Endodermal cell (in vitro differentiated cells): Measurements from ENCODE around the gene MLH3. TPM values are rescaled to one million over a fixed set of nuclear protein-coding genes. Genes with fewer than 3 reads are reported as not detected.

Source experiments
- DNase-seq: peaks from one replicate; pipeline ENCODE4 v3.0.0-alpha.2; 2017
- H3K27ac ChIP-seq: 2 replicates; pipeline ENCODE4 v1.5.1; 2013; ENCODE audit warnings: mild to moderate bottlenecking, low read depth, low read length, moderate library complexity
- H3K27me3 ChIP-seq: 2 replicates; pipeline ENCODE4 v1.6.1; 2013; ENCODE audit warnings: mild to moderate bottlenecking, low read length, moderate library complexity; ENCODE audit not compliant: insufficient read depth, control insufficient read depth, poor library complexity, severe bottlenecking
- H3K36me3 ChIP-seq: 2 replicates; pipeline ENCODE4 v1.7.0; 2013; ENCODE audit warnings: mild to moderate bottlenecking, low read length, moderate library complexity; ENCODE audit not compliant: control insufficient read depth, insufficient read depth
- H3K4me1 ChIP-seq: one replicate; pipeline ENCODE4 v1.7.0; 2013; ENCODE audit warnings: low read length; ENCODE audit not compliant: control insufficient read depth, insufficient read depth
- H3K4me3 ChIP-seq: 2 replicates; pipeline ENCODE4 v1.5.1; 2013; ENCODE audit warnings: mild to moderate bottlenecking, low read length, moderate library complexity
- H3K9ac ChIP-seq: 2 replicates; pipeline ENCODE4 v1.6.1; 2013; ENCODE audit warnings: mild to moderate bottlenecking, low read length, moderate library complexity; ENCODE audit not compliant: poor library complexity, severe bottlenecking; ENCODE audit errors: extremely low read depth
- H3K9me3 ChIP-seq: 2 replicates; pipeline ENCODE4 v1.6.1; 2013; ENCODE audit warnings: mild to moderate bottlenecking, low read length, moderate library complexity; ENCODE audit not compliant: control insufficient read depth
- H3K27ac Mint-ChIP-seq: 2 replicates; pipeline ENCODE4 v1.8.0; 2020; ENCODE audit warnings: mixed read lengths
- H3K27me3 Mint-ChIP-seq: 2 replicates; pipeline ENCODE4 v1.8.0; 2021; ENCODE audit warnings: mild to moderate bottlenecking, mixed read lengths; ENCODE audit not compliant: insufficient read depth
- H3K36me3 Mint-ChIP-seq: 2 replicates; pipeline ENCODE4 v1.8.0; 2020; ENCODE audit warnings: low read depth, mixed read lengths
- H3K4me1 Mint-ChIP-seq: 2 replicates; pipeline ENCODE4 v1.8.0; 2020; ENCODE audit warnings: mixed read lengths
- H3K4me3 Mint-ChIP-seq: 2 replicates; pipeline ENCODE4 v1.8.0; 2020; ENCODE audit warnings: mild to moderate bottlenecking, moderate library complexity, mixed read lengths
- H3K9me3 Mint-ChIP-seq: 2 replicates; pipeline ENCODE4 v1.8.0; 2020; ENCODE audit warnings: mild to moderate bottlenecking, mixed read lengths
- WGBS, 2 experiments: methylation state at CpG; one replicate each; pipeline versions ENCODE4 v1.1.5 to v1.1.7; 2013; ENCODE audit warnings: missing lambda C conversion rate in 2 of 2, mixed read lengths in 1 of 2; ENCODE audit not compliant: insufficient coverage in 1 of 2, insufficient read length in 1 of 2; 5-methylcytosine and 5-hydroxymethylcytosine counted together
- total RNA-seq, 2 donors: library from RNA; stranded (reverse); fragmentation: NEBNext Ultra II Directional in 1 of 2; extraction: Animal tissue kit (Norgen Biotek cat#: 25700) in 1 of 2; gene quantifications; 2 replicates in 1 of 2; 3 replicates in 1 of 2; pipeline ENCODE4 v1.2.1, GENCODE V29; 2021
- TF ChIP-seq, protein P1 (sequence below): fragments of 200-600 bp; sonication (generic); conservative IDR thresholded peaks from 2 replicates; pipeline ENCODE4 v1.5.0; 2021; ENCODE audit warnings: antibody characterized with exemption, mild to moderate bottlenecking

MLH3 gene
- total RNA-seq, 2 donors from 2014 or later: 18.7 to 34.6 TPM

DNA sequence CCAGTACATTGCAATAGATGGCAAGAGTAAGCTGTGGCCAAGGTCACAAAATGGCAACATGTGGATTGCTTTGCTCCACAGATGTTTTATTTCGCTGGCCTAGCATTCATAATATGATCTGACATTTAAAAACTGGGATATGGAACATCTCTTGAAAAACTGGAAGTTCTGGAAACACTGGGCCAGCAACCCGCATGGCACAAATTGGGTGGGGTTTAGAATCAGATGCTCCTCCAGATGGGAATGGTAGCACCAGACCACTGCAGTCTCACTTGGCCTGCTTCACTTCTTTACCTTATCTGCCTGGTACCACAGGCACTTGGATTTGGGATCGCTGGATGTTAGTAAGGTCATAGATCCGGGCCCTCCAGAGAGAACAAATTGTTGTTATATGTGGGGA is 28.3 kb upstream of the MLH3 start:
- no peak overlapping the region for H3K4me3 ChIP-seq
- Mint-ChIP-seq H3K9me3 (no peaks in the 10 kb centered on the region), H3K4me3 (no peak overlapping the region), H3K27ac (no peak overlapping the region), H3K36me3 (peaks cover 15% of the 10 kb centered on the region), H3K27me3 (no peaks in the 10 kb centered on the region), H3K4me1 (no peaks in the 10 kb centered on the region)
- no peak overlapping the region for H3K9ac ChIP-seq
- TF ChIP-seq, protein P1, sequence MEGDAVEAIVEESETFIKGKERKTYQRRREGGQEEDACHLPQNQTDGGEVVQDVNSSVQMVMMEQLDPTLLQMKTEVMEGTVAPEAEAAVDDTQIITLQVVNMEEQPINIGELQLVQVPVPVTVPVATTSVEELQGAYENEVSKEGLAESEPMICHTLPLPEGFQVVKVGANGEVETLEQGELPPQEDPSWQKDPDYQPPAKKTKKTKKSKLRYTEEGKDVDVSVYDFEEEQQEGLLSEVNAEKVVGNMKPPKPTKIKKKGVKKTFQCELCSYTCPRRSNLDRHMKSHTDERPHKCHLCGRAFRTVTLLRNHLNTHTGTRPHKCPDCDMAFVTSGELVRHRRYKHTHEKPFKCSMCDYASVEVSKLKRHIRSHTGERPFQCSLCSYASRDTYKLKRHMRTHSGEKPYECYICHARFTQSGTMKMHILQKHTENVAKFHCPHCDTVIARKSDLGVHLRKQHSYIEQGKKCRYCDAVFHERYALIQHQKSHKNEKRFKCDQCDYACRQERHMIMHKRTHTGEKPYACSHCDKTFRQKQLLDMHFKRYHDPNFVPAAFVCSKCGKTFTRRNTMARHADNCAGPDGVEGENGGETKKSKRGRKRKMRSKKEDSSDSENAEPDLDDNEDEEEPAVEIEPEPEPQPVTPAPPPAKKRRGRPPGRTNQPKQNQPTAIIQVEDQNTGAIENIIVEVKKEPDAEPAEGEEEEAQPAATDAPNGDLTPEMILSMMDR: no peak
- peaks cover 2% of the 10 kb centered on the region for H3K4me1 ChIP-seq
- H3K9me3 ChIP-seq: no peaks in the 10 kb centered on the region
- H3K27me3 ChIP-seq: no peaks in the 10 kb centered on the region
- 93 to 100% methylated on average over 3 to 4 of the region's 4 CpGs for WGBS, 2 experiments
- DNase-seq: no peak
- H3K27ac ChIP-seq: no peak overlapping the region
- peaks cover 13% of the 10 kb centered on the region for H3K36me3 ChIP-seq

DNA sequence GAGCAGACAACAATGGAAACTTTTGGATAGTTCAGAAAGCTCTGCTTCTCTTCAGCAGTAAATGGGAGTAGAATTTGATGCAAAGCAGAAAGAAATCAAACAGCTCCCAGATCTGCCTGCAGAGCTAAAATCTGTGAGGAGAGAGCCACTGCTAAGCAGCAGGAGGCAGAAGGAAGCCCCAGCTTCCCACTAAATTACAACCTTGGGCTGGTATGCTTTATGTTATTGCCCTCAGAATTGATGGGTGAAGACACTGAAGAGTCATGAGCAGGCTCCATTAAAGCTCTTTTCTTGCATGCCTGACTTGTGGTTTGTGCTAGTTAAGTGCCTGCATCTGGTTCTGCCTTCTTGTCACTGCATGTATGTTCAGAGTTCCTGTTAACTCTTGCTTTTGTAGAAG is 26.5 kb upstream of the MLH3 start:
- Mint-ChIP-seq H3K4me3 (no peak overlapping the region), H3K9me3 (no peaks in the 10 kb centered on the region), H3K36me3 (peaks cover 6% of the 10 kb centered on the region), H3K27me3 (no peaks in the 10 kb centered on the region), H3K27ac (no peak overlapping the region), H3K4me1 (no peaks in the 10 kb centered on the region)
- Histone ChIP-seq H3K27me3 (no peaks in the 10 kb centered on the region), H3K9me3 (no peaks in the 10 kb centered on the region), H3K9ac (no peak overlapping the region), H3K4me3 (no peak overlapping the region), H3K36me3 (peaks cover 3% of the 10 kb centered on the region), H3K27ac (no peak overlapping the region), H3K4me1 (peaks cover 2% of the 10 kb centered on the region)
- TF ChIP-seq, protein P1: no peak
- DNase-seq: no peak

- H3K36me3 ChIP-seq: no peaks in the 10 kb centered on the region
- no peak for DNase-seq
- WGBS, 2 experiments: 94 to 96% methylated on average over 9 of the region's 9 CpGs
These were observed 19.1 kb upstream of the MLH3 start for GRCh38 chr14:75070383-75070782.

More at GRCh38 chr14:75070383-75070782, 19.1 kb upstream of the MLH3 start:
- no peak overlapping the region for H3K27ac ChIP-seq
- Mint-ChIP-seq H3K27ac (no peak overlapping the region), H3K4me3 (no peak overlapping the region), H3K4me1 (peaks cover 4% of the 10 kb centered on the region), H3K9me3 (no peaks in the 10 kb centered on the region), H3K27me3 (no peaks in the 10 kb centered on the region), H3K36me3 (no peaks in the 10 kb centered on the region)
- no peaks in the 10 kb centered on the region for H3K4me1 ChIP-seq
- H3K4me3 ChIP-seq: peak overlapping the region; percentile 90
- H3K27me3 ChIP-seq: no peaks in the 10 kb centered on the region
- H3K9ac ChIP-seq: peak overlapping the region; percentile 68
- TF ChIP-seq, protein P1: no peak
- no peaks in the 10 kb centered on the region for H3K9me3 ChIP-seq
